ENCODE data around the gene CLEC1A. TPM values are rescaled to one million over a fixed set of nuclear protein-coding genes. Genes with fewer than 3 reads are reported as not detected.

CLEC1A gene
- total and polyA plus RNA-seq, 2 donors, result 3.2 to 6.0 TPM

Other genes starting within 250 kb of the CLEC1A start
- gene CLEC2B, start 229.6 kb downstream of the CLEC1A start, total RNA-seq, result 20.4 TPM
- 9.3 TPM for gene CLEC2B, start 229.6 kb downstream of the CLEC1A start, polyA plus RNA-seq
- not detected for gene KLRF2, start 217.5 kb downstream of the CLEC1A start, total RNA-seq
- gene KLRF2, start 217.5 kb downstream of the CLEC1A start, polyA plus RNA-seq, result not detected
- gene CLEC2A, start 166.6 kb downstream of the CLEC1A start, total RNA-seq, result not detected
- not detected for gene CLEC2A, start 166.6 kb downstream of the CLEC1A start, polyA plus RNA-seq
- gene CLEC12A, start 127.6 kb downstream of the CLEC1A start, total RNA-seq, result 1.5 TPM
- gene CLEC12A, start 127.6 kb downstream of the CLEC1A start, polyA plus RNA-seq, result 1.6 TPM
- gene CLEC1B, start 99.9 kb downstream of the CLEC1A start, total RNA-seq, result not detected
- gene CLEC1B, start 99.9 kb downstream of the CLEC1A start, polyA plus RNA-seq, result not detected
- gene CLEC12B, start 88.4 kb downstream of the CLEC1A start, total RNA-seq, result 0.95 TPM
- gene CLEC12B, start 88.4 kb downstream of the CLEC1A start, polyA plus RNA-seq, result 0.08 TPM
- 0.90 TPM for gene CLEC9A, start 68.3 kb downstream of the CLEC1A start, total RNA-seq
- 0.62 TPM for gene CLEC9A, start 68.3 kb downstream of the CLEC1A start, polyA plus RNA-seq
- gene CLEC7A, start 31.2 kb upstream of the CLEC1A start, total RNA-seq, result 4.5 TPM
- gene CLEC7A, start 31.2 kb upstream of the CLEC1A start, polyA plus RNA-seq, result 8.4 TPM
- 1.2 TPM for gene OLR1, start 73.1 kb upstream of the CLEC1A start, total RNA-seq
- gene OLR1, start 73.1 kb upstream of the CLEC1A start, polyA plus RNA-seq, result 0.27 TPM
- gene TMEM52B, start 80.0 kb upstream of the CLEC1A start, total RNA-seq, result 0.11 TPM
- gene TMEM52B, start 80.0 kb upstream of the CLEC1A start, polyA plus RNA-seq, result 0.11 TPM
- 38.0 TPM for gene GABARAPL1, start 113.9 kb upstream of the CLEC1A start, total RNA-seq
- gene GABARAPL1, start 113.9 kb upstream of the CLEC1A start, polyA plus RNA-seq, result 138 TPM
- 1.0 TPM for gene KLRD1, start 208.9 kb upstream of the CLEC1A start, total RNA-seq
- gene KLRD1, start 208.9 kb upstream of the CLEC1A start, polyA plus RNA-seq, result 1.2 TPM

All from urinary bladder (tissue), 2 donors.